Left lung (tissue), 10 donors: ENCODE measurements around the gene NPIPA1. TPM values are rescaled to one million over a fixed set of nuclear protein-coding genes. Genes with fewer than 3 reads are reported as not detected.
"Not testable (repeated sequence)": the region's sequence is repeated elsewhere in the genome, so short reads cannot be mapped to it uniquely, and the experiment has no call there.

Experiments used
- ATAC-seq: fragments of 200-7000 bp; cut with Tn5 transposase; one replicate; pipeline ENCODE4 v1.9.1; 2020; ENCODE audit warnings: moderate library complexity
- DNase-seq, 4 donors: peaks; one replicate each; pipeline ENCODE4 v3.0.0-alpha.2; 2013 to 2020
- H3K27ac ChIP-seq, 2 donors: fragments of 200-600 bp; sonication (generic) in 1 of 2; one replicate each; pipeline versions ENCODE4 v1.5.0 to v1.8.0; 2020 to 2021
- H3K27me3 ChIP-seq, 2 donors: fragments of 200-600 bp; sonication (generic) in 1 of 2; one replicate each; pipeline versions ENCODE4 v1.5.0 to v1.8.0; 2020 to 2021
- H3K36me3 ChIP-seq, 2 donors: fragments of 200-600 bp; sonication (generic) in 1 of 2; one replicate each; pipeline versions ENCODE4 v1.5.0 to v1.8.0; 2020 to 2021
- H3K4me1 ChIP-seq, 2 donors: fragments of 200-600 bp; one replicate each; pipeline ENCODE4 v1.8.0; 2021
- H3K4me3 ChIP-seq, 2 donors: fragments of 200-600 bp; sonication (generic) in 1 of 2; one replicate each; pipeline versions ENCODE4 v1.5.0 to v1.8.0; 2020 to 2021; ENCODE audit warnings: mild to moderate bottlenecking in 1 of 2
- H3K9me3 ChIP-seq, 2 donors: fragments of 200-600 bp; sonication (generic) in 1 of 2; one replicate each; pipeline versions ENCODE4 v1.5.0 to v1.8.0; 2020 to 2021
- intact Hi-C, 2 donors: fragments of 100-400 bp; cut with DNase I; formaldehyde crosslinking; loops; one replicate each; pipeline versions ENCODE4 v1.11.2 to v1.14.2; 2022
- polyA plus RNA-seq, 6 donors: library from polyadenylated mRNA; unstranded; fragments of 120-200 nt; gene quantifications; one replicate each; pipeline ENCODE4 v1.2.1, GENCODE V29; 2013; ENCODE audit not compliant: insufficient read length in 6 of 6
- total RNA-seq, 2 donors: library from RNA; stranded (reverse); fragmentation: NEBNext Ultra II Directional; extraction: Animal tissue kit (Norgen Biotek cat#: 25700); gene quantifications; one replicate each; pipeline ENCODE4 v1.2.1, GENCODE V29; 2021
- TF ChIP-seq, protein P1 (sequence below), 2 donors: fragments of 200-600 bp; sonication (generic) in 1 of 2; IDR thresholded peaks; one replicate each; pipeline versions ENCODE4 v1.5.0 to v1.8.0; 2021; ENCODE audit warnings: antibody characterized with exemption in 2 of 2
- donor health status: DM: no; HTN: yes; CAD: no.
- donor health status: DM: no; HTN: no; CAD: no.

The NPIPA1 gene
- total and polyA plus RNA-seq, 8 donors: 79.2 to 217 (median 144) TPM

DNA sequence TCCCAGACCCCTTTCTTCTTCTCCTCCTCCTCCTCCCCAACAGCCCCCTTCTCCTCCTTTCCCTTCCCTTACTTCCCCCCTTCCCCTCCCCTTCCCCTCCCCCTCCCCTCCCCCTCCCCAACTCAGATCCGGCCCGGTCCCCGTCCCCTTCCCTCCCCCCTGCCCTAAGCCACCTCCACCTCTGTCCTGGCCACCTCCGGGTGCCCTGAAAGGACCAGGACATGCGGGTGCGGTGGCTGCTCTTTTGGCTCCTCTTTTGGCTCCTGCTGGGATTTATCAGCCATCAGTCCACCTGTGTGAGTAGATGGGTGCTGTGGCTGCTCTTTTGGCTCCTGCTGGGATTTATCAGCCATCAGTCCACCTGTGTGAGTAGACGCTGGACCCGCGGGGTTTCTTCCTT lies 751 bp downstream of the NPIPA1 start:
- H3K4me1 ChIP-seq, H3K27ac ChIP-seq, H3K27me3 ChIP-seq, ATAC-seq, intact Hi-C loops, H3K9me3 ChIP-seq, H3K4me3 ChIP-seq, H3K36me3 ChIP-seq: not testable (repeated sequence)
- DNase-seq: peak in 2 of 4 donors; percentile 23 to 75

DNA sequence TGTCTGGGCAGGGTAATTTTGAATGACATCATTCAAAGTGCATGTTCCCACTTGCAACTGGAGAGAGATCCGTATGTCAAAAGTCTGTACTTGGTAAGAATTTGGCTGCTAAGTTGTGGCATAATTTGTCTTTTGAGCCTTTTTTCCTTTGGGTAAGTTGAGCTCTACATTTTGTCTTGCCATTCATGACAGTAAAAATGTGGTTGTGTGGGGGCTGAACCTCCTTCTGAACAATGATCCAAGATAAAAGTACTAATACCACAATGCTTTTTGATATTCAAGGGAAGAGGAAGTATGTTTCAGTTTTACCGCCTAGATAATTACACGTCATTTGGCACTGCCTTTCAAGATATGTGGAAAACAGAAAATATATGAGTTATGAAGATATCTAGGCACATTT lies 5.4 kb downstream of the NPIPA1 start:
- H3K27ac ChIP-seq, H3K4me1 ChIP-seq, DNase-seq, intact Hi-C loops, H3K4me3 ChIP-seq, H3K36me3 ChIP-seq, H3K27me3 ChIP-seq, H3K9me3 ChIP-seq, ATAC-seq: not testable (repeated sequence)

DNA sequence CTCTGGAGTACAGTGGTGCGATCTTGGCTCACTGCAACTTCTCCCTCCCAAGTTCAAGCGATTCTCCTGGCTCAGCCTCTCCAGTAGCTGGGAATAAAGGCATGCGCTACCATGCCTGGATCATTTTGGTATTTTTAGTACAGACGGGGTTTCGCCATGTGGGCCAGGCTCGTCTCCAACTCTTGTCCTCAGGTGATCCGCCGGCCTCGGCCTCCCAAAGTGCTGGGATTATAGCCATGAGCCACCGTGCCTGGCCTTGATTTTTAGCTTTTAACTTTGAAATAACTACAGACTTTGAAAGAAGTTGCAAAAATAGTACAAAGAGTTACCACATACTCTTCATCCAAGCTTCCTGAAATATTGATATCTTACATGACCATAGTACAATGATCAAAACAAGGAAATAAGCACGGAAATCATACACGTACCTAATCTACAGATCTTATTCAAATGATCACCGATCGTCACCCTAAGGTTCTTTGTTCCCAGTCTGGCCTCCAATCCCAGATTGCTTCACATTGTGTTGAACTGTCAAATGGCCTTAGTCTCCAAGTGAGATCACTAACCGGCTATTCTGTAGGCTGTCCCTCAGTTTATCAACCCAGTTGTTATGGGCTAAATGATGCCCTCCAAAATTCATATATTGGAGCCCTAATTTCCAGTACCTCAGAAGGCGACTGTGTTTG lies 18.4 kb downstream of the NPIPA1 start:
- no peaks in the 10 kb centered on the region for H3K27me3 ChIP-seq
- TF ChIP-seq, protein P1, sequence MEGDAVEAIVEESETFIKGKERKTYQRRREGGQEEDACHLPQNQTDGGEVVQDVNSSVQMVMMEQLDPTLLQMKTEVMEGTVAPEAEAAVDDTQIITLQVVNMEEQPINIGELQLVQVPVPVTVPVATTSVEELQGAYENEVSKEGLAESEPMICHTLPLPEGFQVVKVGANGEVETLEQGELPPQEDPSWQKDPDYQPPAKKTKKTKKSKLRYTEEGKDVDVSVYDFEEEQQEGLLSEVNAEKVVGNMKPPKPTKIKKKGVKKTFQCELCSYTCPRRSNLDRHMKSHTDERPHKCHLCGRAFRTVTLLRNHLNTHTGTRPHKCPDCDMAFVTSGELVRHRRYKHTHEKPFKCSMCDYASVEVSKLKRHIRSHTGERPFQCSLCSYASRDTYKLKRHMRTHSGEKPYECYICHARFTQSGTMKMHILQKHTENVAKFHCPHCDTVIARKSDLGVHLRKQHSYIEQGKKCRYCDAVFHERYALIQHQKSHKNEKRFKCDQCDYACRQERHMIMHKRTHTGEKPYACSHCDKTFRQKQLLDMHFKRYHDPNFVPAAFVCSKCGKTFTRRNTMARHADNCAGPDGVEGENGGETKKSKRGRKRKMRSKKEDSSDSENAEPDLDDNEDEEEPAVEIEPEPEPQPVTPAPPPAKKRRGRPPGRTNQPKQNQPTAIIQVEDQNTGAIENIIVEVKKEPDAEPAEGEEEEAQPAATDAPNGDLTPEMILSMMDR (IDR thresholded peaks at IDR 0.05): no peak
- no peak overlapping the region for H3K27ac ChIP-seq
- H3K4me1 ChIP-seq: peaks cover 0 to 6% of the 10 kb centered on the region in 2 donors
- intact Hi-C loops: no loop called here
- ATAC-seq (no peak), DNase-seq (no peak)
- H3K9me3 ChIP-seq: no peaks in the 10 kb centered on the region
- H3K4me3 ChIP-seq: no peak overlapping the region
- H3K36me3 ChIP-seq: no peaks in the 10 kb centered on the region

DNA sequence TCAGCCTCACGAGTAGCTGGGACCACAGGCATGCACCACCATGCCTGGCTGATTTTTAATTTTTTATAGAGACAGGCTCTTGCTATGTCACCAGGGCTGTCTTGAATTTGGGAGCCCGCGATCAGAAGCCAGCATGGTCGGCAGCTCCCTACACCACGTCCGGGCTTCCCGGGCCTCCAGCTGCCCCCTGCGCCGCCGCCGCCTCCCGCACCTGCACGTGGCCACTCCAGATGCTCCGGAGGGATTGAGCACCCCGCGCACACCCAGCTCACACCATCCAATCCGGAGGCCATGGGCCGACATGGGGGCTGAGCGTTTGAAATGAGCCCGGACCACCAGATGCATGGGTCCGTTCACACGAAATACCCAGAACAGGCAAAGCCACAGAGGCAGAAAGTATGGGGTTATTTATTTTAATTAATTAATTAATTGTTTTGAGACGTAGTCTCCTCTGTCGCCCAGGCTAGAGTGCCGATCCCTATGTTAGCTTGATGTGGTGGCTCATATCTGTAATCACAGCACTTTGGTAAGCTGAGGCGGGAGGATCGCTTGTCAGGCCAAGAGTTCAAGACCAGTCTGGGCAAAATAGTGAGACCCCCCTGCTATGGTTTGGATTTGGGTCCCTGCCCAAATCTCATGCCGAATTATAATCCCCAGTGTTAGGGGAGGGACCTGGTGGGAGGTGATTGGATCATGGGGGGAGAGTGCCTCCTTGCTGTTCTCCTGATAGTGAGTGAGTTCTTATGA lies 20.5 kb downstream of the NPIPA1 start:
- DNase-seq (peak in 1 of 4 donors; percentile 83), ATAC-seq (no peak)
- intact Hi-C loops: no loop called here
- H3K4me3 ChIP-seq: no peak overlapping the region
- no peaks in the 10 kb centered on the region for H3K36me3 ChIP-seq
- no peak overlapping the region for H3K27ac ChIP-seq
- H3K4me1 ChIP-seq: peaks cover 0 to 6% of the 10 kb centered on the region in 2 donors
- TF ChIP-seq, protein P1 (IDR thresholded peaks at IDR 0.05): no peak
- no peaks in the 10 kb centered on the region for H3K27me3 ChIP-seq
- no peaks in the 10 kb centered on the region for H3K9me3 ChIP-seq

DNA sequence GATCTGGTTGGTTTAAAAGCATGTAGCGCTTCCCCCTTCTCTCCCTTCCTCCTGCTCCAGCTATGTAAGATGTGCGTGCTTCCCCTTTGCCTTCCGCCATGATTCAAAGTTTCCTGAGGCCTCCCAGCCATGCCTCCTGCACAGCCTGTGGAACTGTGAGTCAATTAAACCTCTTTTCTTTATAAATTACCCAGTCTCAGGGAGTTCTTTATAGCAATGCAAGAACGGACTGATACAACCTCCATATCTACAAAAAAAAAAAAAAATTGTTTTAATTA lies 21.0 kb downstream of the NPIPA1 start:
- Histone ChIP-seq H3K36me3 (no peaks in the 10 kb centered on the region), H3K27me3 (no peaks in the 10 kb centered on the region), H3K4me3 (no peak overlapping the region), H3K27ac (no peak overlapping the region), H3K4me1 (peaks cover 0 to 6% of the 10 kb centered on the region in 2 donors), H3K9me3 (no peaks in the 10 kb centered on the region)
- no peak for ATAC-seq
- intact Hi-C loops: no loop called here
- no peak for DNase-seq
- TF ChIP-seq, protein P1 (IDR thresholded peaks at IDR 0.05): no peak

DNA sequence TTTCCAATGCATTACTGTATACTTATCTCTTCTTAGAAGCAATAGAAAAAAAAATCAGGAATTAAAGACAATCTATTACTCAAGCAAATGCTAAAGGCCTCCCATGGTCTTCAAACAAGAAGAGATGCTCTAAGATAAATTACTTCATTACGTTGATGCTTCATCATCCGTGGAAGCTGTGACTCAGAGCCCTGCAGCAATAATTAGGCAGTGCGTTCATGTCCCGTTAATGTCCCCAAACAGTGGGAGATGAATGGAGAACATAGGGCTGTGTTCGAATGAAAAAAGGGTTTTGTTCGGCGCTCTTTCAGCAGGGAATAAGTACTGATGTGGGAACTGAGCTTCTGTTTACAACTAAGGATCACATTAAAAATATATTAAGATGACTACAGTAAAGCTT lies 21.7 kb downstream of the NPIPA1 start:
- H3K4me1 ChIP-seq: peaks cover 0 to 6% of the 10 kb centered on the region in 2 donors
- H3K27ac ChIP-seq: no peak overlapping the region
- no peaks in the 10 kb centered on the region for H3K36me3 ChIP-seq
- H3K9me3 ChIP-seq: no peaks in the 10 kb centered on the region
- intact Hi-C loops: no loop called here
- TF ChIP-seq, protein P1 (IDR thresholded peaks at IDR 0.05): no peak
- no peak for DNase-seq
- no peaks in the 10 kb centered on the region for H3K27me3 ChIP-seq
- ATAC-seq: no peak
- H3K4me3 ChIP-seq: no peak overlapping the region
